C4-2B (cell line): ENCODE measurements around the gene KLF11.

Experiments used
- ZFX ChIP-seq: fragments of 450-650 bp; IDR thresholded peaks from 2 replicates; pipeline ENCODE4 v1.6.1; 2017
- TF ChIP-seq, protein P1 (sequence below): fragments of 450-650 bp; conservative IDR thresholded peaks from 2 replicates; pipeline ENCODE4 v1.5.1; 2017; ENCODE audit warnings: mild to moderate bottlenecking

DNA sequence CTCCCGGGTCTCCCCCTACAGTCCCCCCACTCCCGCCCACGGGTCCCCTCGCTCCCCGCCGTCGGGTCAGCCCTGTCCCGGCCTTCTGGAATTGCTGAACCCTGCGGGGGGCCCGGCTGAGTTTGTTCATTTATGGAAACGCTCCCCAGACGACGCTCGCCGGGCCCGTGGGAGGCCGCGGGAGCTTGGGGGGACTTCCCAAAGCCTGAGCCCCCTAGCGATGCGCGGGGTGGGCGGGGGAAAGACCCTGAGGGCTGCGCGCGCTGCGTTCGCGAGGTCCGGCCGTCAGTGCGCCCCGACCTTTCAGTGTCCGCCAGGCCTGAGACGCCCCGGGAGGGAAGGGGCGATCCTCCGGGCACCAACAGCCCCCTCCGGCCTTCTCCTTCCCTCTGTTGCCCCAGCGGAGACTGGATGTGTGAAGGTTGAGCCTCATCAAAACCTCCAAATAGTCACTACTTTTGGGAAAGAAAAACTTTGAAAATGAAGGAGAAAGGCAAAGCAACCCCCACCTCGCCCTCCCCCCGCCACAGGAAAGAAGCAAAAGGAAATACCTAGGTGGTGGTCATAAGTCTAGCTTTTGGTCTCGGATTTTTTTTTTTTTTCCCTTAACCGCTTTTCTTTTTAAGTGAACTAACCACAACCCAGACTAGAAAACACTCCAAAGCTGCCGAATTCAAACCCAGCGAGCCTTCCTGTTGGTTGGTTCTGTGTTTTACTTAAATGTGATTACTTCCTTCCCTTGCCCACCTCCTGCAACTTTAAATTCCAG, 37.4 kb downstream of the KLF11 start:
- TF ChIP-seq, protein P1, sequence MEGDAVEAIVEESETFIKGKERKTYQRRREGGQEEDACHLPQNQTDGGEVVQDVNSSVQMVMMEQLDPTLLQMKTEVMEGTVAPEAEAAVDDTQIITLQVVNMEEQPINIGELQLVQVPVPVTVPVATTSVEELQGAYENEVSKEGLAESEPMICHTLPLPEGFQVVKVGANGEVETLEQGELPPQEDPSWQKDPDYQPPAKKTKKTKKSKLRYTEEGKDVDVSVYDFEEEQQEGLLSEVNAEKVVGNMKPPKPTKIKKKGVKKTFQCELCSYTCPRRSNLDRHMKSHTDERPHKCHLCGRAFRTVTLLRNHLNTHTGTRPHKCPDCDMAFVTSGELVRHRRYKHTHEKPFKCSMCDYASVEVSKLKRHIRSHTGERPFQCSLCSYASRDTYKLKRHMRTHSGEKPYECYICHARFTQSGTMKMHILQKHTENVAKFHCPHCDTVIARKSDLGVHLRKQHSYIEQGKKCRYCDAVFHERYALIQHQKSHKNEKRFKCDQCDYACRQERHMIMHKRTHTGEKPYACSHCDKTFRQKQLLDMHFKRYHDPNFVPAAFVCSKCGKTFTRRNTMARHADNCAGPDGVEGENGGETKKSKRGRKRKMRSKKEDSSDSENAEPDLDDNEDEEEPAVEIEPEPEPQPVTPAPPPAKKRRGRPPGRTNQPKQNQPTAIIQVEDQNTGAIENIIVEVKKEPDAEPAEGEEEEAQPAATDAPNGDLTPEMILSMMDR, result no peak
- TF ChIP-seq ZFX, result no peak
